ENCODE results near the gene SYNE1.
"Not testable (repeated sequence)": the region's sequence is repeated elsewhere in the genome, so short reads cannot be mapped to it uniquely, and the experiment has no call there.

SYNE1 gene

DNA sequence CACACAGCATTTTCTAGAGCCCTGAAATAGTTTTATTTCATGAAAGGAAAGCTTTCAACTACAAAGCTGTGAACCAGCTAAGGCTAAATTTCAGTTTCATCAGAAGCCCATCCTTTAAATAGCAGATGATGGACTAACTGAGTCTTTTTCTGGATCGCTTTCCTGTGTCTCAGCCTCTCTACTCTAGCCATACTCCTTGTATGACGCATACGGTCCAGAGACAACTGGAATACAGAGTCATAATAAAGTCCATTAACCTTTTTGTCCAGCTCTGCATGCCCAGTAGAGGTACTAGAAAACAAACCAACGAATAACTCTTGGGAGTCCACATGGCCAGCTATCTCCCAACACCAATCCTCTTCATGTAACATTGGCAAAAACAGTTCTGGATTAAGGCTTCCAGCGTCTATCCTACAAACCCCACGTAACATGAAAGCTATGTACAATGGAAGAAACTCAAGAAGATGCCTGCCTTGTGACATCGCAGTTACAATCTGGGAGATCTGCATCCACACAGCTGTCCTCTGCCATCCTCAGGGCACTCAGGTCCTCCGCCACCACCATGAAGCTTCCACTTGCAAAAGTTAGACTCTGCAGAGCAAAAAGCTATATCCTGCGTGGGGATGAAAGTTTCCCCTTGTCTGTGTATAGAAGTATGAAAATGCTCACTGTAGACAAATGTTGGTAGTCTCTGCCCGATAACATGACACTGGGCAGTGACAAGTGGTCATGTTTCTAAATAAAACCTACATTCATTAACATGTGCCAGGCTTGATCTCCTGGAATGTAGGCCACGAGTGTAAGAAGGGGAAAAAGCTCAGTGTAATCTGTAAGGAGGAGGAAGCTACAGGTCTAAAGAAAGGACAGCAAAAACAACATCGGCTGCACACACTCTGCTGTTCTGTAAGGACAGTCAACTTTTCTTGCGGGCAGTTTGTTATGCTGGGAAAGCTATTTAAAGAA, 469.2 kb downstream of the SYNE1 start:
- DNase-seq, result no peak

DNA sequence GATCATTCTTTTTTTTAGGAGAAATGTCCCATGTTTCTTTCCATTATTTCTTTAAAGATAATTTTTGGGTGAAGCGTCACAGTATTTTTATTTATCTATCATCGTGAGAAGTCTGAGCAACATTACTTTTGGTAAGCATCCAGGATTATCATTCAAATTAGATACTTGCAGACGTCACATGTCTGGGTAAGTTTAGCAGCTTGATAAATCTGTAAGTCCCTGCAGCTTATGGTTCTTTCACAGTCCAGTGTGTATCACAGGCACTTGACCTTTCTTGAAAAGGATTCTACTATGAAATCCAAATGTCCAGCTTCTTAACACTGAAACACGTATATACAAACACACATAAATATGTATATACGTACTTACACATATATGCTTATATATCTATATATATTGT, 470.3 kb downstream of the SYNE1 start:
- DNase-seq, result no peak

DNA sequence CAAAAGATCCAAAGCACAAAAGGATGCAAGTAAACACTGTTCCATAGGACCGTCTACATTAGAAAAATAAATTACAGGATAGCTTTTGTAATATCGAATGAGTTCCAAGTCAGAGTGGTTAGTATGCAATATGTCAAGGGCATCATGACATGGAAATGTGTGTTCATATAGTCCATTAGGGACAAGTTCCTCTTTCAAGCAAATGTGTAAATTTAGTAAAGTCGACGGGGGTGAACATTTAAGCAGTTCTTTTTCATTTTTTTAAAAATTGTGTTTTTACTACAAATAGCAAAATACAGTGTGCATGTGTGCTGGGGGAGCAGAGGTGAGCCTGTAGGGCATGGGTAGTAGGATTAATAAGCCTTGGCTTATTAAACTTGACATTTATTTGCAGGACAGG, 470.7 kb downstream of the SYNE1 start:
- no peak for DNase-seq

- DNase-seq, result no peak
These were observed 472.2 kb downstream of the SYNE1 start for GRCh38 chr6:152164957-152165356.

DNA sequence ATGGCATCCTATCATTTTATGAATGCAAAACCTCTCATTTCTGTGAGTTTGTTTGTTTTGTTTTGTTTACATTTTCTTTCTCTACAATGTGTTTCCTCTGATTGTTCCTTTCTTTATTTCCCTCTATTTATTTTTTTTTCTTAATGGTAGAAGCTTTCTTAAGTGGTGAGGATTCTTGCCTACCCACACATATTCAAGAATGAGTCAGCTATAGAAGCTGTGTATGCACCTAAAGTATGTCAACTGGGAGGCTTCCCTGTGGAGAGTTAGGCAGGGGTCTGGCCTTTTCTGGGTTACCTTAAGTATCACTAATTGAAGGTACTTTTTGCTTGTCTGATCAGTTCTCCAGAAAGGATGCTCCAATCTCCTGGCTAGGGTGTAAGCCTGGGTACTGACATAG, 475.7 kb downstream of the SYNE1 start:
- DNase-seq, result no peak

DNA sequence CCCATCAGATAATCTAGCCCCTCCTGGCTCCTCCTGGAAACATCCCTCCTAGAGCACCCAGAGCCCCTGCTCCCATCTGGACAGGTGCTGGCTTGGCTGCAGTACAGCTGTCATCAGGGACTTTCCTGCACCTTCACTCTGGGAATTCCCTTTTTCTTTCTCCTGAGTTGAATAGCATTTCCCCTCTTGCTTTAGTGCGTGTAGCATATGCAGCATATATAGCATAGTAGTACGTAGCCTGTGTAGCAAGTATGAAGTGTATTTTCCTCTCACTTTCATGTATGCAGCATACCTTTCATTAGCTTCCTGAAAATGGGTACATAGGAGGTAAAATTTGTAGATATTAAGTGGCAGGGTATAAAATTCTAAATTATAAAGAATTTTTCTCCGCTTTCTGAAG, 476.8 kb downstream of the SYNE1 start:
- no peak for DNase-seq

DNA sequence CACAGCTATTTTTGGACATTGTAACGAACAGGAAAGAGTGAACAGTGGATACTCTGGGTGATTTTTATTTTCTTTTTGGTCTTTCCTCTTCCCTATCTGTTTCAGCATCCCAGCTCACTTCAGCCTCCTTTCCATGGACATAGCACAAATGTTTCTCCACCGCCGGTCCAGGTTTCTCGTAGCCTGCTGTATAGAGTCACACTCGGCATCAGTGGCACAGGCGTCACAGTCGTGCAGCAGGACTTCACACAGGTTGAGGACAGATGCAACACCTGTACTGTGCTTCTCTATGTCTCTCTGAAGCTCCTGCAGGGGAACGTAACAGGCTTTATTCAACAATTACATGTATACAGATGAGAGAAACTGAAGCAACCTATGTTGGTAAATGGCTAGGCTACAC, 481.4 kb downstream of the SYNE1 start:
- DNase-seq, result no peak

- no peak for DNase-seq
These were observed 482.4 kb downstream of the SYNE1 start for GRCh38 chr6:152154559-152155356.

DNA sequence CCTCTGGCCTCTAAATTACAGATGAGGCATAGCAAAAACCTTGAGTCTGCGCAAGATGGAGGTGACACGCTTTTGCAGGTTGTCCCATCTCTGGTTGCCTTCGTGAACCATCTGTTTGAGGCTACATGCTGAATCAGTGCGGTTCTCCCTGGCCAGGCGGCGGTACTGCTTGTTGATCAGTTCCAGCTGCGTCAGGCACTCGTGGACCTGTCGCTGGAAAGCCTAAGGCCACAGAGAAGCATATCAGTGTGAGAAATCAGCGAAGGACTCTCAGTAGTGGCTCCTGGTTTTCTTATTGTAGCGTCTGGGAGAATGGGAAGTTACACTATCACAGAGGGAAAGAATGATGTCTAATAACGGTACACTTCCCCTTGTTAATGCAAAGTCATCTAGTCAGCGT, 485.2 kb downstream of the SYNE1 start:
- DNase-seq, result no peak

DNA sequence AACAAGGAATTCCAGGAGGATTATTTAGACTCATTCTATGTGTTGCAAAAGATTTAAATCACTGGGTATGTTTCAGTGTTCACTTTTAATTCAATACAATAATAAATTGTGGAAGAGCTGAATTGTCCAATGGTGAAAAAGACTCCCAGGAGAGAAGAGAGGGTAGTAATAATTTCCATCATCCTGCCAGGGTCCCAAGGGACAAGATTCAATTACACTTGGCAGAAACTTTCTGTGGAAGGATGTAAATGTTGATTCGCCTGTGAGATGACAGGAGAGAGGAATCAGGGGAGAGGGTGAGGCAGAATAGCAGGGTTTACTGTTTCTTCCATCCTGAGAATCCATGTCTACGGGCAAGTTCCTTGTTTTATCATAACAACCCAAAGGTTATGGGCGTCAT, 487.0 kb downstream of the SYNE1 start:
- DNase-seq, result no peak

DNA sequence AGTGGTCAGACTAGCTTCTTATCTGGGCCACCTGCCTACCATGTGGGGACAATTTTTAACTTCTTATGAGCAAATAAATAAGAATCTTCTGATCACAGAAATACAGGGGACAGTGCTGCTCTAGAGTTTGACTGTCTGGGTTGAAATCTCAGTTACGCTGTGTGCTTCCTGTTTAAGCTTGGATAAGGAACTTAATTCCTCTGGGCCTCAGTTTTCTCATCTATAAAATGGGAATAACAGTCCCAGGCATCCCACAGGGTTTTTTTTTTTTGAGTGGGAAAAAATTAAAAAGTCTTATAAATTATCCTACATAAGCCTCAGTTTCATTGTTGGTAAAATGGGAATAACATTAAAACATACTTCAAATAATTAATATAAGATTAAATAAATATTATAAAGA, 488.8 kb downstream of the SYNE1 start:
- no peak for DNase-seq

- DNase-seq, result no peak
These were observed 489.9 kb downstream of the SYNE1 start for GRCh38 chr6:152147269-152147668.

GRCh38 chr6:152146385-152146784, 490.8 kb downstream of the SYNE1 start:
- DNase-seq, result no peak

- DNase-seq, result no peak
These were observed 493.8 kb downstream of the SYNE1 start for GRCh38 chr6:152143359-152143758.

GRCh38 chr6:152142105-152142504, 495.1 kb downstream of the SYNE1 start:
- DNase-seq, result no peak

- DNase-seq, result not testable (repeated sequence)
These were observed 498.8 kb downstream of the SYNE1 start for GRCh38 chr6:152138344-152138743.

GRCh38 chr6:152136449-152136825, 500.7 kb downstream of the SYNE1 start:
- DNase-seq, result no peak

DNA sequence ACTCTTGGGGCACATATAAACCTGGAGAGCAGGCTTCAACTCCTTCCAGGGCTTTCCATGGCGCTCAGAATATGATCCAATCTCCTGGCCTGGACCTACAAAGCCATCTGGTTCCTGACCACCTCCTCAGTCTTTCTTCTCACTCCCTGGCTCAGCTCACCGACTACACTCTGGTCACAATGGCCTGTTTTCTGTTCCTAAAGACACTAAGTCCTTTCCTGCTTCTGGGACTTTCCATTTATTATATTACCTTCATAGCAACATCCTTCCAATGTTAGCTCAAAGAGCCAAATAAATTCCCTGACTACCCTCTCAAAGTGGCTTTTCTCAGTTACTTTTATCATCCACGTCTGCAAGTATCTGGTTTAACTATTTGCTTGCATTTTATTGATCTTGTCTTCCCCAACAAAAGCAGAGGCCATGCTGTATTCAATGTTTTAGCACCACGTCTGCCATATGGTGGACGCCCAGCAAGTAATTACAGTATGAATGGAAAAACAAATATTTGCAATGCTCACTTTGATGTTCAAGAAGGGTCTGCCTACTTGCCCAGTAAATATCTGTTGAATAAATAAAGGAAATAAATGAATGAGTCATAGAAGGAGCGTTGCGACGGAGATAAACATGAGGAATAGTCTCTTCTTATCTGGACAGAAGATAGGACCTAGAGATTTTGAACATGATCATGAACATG, 501.3 kb downstream of the SYNE1 start:
- DNase-seq, result no peak

DNA sequence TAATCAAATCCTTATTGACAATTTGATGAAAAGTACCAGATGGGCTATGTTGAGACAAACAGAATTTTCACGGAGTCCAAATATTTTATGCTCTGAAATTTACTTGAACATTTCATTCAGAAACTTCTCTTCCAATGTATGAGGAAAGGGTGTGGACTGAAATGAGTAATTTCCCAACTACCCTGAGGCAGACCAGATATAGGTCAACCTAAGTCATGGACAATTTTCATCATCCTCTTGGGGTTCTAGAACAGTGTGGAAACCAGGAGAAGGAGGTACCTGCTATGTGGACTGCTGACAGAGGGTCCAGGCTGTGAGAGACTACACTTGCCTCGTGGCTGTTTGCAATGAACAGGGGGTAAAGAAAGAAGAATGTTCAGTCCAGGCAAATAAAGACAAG, 506.7 kb downstream of the SYNE1 start:
- no peak for DNase-seq

DNA sequence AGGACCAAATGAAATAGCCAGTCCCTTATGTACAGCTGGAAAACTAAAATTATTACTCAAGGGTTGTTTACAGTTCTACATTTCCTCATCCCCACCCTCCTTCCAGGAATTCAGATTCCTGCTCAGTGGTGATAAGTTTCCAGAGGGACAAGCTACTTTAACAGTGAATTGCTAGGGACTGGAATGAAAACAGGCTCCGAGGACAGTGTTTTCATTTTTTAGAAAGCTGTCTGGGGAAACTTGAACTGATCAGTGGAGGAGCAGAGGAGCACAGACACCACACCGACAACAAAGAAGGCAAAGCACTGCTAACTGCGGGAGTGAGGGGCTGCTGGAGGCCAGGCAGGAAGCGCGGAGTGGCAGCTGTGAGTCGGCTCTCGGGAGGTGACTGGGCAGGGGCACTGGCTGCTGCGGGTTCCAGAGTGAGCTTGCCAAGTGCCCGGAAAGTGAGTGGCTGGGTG, 507.4 kb downstream of the SYNE1 start:
- DNase-seq, result no peak

DNA sequence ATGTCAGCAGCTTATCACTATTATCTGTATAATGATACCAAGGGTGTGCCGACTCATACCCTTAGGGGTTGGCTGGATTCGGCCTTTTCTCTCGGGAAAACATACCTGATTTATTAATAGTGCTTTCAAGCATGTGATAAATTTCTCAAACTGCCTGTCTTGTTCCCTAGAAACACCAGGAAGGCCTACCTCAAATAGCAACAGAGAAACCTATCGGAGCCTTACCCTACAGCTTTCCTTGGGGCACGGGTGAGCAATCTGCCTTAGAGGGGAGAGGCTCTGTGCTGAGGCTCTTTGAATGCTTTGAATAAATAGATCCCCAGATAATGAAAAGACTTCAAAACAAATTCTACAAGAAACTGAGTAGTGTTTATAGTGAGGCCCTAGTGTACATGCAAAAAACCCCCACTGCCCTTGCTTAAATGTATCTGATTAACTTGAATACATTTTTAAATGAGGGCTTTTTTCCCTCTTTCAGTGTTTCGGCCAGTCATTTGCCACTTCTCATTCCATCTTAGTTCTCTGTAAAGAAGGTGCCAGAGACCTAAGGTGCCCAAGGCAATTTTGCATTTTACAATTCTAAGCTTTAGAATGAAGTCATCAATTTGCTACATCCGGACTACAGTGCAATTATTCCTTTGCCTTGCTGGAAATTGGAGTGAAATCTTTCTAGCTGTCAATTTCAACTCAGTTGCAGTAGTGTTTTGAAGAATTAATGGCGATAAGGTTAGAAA, 509.6 kb downstream of the SYNE1 start:
- DNase-seq, result no peak

GRCh38 chr6:152124429-152125074, 512.6 kb downstream of the SYNE1 start:
- DNase-seq, result no peak
